GM18519 (cell line): ENCODE measurements around the gene MRPL52.
"Not testable (repeated sequence)": the region's sequence is repeated elsewhere in the genome, so short reads cannot be mapped to it uniquely, and the experiment has no call there.

Source experiments
- ATAC-seq: cut with Tn5 transposase; IDR thresholded peaks from one replicate; pipeline ENCODE4 v1.9.1; 2021; ENCODE audit warnings: mild to moderate bottlenecking, moderate library complexity; ENCODE audit not compliant: unreplicated experiment, low FRiP score

Gene MRPL52

DNA sequence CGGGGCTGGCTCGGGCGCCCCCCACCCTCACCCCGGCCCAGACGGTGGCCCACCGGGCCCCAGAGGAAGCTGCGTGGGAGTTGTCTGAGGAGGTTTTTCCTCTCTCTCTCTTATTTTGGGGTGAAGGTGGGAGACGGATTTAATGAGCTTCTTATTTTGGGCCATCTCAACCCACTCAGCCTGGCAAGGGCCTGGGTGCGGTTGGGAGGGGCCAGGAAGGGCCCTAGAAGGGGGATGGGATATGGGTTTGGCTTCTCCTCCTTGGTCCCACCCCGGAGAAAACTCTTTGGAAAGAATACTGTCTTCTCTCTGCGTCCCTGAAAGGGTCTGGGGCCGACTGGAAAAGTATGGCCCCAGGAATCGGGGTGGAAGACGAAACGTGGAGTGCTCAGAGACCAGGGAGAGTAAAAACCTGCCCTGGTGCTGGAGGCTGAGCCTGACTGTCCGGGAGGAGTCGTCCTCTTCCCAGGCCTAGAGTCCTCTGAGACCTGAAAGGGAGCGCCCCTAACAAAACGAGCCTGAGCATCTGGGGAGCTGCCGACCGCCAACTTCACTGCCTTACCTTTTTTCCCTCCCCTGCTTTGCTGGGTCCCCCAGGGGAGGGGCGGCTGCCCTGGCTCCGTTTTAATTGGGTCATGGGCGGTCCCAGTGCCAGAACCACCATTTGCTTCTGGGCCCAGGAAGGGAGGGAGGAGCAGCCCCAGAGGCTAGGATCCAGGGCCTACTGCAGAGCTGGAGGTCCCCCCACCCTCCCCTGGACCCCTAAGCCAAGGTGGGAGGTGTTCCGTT is 8.3 kb downstream of the MRPL52 start:
- no peak for ATAC-seq

DNA sequence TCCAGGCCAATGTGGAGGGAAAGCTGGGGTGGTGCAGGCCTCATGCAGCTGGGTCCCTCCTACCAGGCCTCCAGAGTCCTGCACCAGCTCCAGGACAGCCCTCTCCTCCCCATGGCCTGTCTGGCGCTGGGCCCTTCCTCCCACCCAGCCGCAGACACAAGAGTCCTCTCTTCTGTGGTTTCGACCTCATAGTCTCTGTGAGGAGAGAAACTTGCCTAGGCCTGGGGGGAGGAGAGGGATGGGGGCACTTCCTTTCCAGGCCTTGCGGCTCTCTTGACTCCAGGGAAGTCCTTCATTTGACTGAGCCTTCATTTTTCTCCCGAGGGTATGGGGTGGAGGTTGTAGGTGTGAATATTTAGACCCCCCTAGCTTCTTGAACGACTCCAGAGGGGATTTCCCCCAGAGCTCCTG is 8.9 kb downstream of the MRPL52 start:
- ATAC-seq: no peak

DNA sequence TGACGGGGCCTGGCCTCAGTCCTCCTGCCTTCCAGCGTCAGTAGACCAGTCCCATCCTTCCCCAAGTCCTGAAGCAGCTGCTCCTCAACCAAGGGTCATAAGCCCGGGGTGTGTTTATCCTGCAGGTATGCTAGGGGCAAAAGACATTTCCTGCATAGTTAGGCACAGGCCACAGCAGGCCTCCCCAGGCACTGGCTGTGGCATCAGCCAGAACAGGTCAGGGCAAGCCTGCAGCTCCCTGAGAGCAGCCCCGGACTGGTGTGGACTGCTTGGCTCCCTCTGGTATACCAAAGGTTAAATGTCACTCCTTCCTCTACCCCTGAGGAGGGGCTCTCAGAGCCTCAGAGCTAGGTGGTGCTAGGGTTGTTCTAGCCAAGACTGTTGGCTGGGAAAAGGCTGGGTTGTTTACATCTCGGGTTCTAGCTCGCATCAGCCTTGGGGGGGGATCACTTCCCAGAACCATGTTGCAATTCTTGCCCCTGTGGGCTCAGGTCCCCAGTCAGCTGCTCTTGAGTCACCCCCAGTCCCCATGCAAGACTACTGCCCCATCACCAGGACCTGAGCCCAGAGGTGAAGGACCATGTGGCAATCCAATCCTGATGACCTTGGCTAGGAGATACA is 9.6 kb downstream of the MRPL52 start:
- no peak for ATAC-seq

DNA sequence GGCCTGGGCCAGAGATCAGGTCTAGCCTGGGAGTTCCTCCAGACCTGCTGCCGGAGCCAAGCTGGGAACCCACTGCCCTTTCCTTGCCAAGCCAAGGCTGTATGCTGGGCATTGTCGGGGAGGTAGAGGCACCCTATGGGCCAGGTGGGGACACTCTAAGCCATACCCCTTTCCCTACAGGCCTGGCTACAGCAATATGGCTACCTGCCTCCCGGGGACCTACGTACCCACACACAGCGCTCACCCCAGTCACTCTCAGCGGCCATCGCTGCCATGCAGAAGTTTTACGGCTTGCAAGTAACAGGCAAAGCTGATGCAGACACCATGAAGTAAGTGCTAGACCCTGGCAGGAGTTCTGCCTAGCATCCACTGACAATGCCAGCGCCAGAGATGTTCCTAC is 11.6 kb downstream of the MRPL52 start:
- no peak for ATAC-seq

DNA sequence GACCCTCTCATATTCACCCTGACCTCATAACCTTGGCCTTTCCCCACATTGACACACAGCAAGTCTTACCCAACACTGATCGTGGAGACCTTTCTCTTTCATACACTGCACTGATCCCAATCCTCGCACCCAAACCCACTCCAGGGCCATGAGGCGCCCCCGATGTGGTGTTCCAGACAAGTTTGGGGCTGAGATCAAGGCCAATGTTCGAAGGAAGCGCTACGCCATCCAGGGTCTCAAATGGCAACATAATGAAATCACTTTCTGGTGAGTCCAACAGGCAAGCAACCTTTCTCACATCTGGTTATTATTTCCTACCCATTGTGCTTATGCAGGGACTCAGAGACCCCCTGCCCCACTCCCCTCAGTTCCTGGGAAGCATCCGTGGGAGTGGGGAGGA is 12.1 kb downstream of the MRPL52 start:
- ATAC-seq: no peak

DNA sequence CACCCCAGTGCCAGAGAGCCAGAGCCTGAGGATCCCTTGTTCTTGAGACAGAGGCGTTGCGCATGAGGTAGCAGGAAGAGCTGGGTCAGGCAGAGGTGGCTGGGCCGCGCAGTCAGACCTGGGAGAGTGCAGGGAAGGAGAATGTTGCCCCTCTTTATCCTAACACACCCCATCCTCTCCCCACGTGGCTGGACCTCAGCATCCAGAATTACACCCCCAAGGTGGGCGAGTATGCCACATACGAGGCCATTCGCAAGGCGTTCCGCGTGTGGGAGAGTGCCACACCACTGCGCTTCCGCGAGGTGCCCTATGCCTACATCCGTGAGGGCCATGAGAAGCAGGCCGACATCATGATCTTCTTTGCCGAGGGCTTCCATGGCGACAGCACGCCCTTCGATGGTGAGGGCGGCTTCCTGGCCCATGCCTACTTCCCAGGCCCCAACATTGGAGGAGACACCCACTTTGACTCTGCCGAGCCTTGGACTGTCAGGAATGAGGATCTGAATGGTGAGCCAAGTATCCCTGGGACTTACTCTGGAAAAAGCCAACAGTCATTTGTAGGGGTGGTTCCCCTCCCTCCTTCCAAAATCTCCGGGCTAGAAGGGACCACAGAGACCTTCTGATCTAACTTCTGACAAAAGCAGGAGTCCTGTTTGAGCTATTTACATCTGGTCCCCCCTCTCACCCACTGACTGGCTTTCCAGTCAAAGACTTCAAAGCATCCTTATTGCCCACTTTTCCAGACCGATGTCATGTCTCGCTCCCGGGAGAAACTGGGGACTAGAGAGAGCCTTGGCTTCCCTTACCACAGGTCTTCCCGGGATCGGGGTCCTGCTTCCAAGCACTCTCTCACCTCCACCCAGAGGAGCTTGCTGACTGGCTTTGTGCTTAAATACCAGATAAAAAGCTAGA is 12.8 kb downstream of the MRPL52 start:
- no peak for ATAC-seq

DNA sequence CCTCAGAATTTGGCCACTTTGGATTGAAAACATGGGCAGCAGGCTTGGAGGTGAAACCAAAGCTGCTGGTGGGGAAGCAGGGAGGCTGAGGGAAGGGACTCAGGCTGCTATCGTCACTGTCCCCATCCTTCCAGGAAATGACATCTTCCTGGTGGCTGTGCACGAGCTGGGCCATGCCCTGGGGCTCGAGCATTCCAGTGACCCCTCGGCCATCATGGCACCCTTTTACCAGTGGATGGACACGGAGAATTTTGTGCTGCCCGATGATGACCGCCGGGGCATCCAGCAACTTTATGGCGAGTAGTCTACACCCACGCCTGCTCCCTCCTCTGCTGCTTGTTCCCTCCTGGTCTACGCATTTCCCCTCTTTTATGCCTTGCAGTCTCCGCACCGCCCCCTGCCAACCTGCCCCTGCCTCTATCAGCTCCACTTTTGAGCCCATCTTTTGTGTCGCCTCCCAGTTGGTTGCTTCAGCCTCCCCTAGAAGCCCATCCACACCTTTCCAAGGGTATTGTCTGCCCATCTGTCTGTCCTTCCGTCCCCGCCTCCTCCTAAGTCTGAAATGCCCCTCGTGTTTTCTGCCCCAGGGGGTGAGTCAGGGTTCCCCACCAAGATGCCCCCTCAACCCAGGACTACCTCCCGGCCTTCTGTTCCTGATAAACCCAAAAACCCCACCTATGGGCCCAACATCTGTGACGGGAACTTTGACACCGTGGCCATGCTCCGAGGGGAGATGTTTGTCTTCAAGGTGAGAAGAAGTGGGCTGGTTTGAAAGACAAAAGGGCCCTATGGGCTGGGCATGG is 13.6 kb downstream of the MRPL52 start:
- ATAC-seq: no peak

DNA sequence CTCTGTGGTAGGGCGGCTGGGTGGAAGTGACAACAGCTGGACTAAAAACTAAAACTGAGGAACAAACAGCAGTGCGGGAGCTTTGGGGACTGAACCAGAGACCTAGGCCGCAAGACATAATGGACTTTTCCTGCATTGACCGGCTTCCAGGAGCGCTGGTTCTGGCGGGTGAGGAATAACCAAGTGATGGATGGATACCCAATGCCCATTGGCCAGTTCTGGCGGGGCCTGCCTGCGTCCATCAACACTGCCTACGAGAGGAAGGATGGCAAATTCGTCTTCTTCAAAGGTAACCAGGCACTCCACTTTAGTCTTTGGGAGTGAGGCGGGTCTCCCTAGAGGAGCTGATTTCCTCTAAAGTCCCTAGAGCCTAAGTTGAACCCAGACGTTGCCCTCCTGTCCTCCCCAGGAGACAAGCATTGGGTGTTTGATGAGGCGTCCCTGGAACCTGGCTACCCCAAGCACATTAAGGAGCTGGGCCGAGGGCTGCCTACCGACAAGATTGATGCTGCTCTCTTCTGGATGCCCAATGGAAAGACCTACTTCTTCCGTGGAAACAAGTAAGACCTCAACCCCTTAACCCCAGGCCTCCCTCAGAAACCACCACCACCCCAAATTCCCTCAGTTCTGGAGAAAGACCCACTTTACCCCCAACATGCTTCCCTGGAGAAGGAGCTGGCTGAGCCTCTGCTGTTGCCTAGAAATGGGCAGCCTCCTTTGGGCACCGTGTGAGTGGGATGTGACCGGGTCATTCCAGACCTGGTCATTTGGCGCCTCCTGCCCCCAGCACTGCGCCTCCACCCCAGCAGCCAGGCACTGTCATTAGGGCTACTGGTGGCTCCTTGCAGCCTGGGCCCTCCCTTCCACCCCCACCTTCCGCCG is 14.8 kb downstream of the MRPL52 start:
- ATAC-seq: no peak

DNA sequence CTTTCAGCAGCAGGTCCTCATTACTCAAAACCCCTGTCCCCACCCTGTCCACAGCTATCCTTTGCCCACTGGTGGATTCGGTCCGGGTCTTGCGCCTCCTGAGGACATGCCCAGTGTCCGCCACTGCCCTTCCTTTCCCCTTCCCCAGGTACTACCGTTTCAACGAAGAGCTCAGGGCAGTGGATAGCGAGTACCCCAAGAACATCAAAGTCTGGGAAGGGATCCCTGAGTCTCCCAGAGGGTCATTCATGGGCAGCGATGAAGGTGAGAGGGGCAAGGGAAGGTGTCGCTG is 15.4 kb downstream of the MRPL52 start:
- ATAC-seq: no peak

DNA sequence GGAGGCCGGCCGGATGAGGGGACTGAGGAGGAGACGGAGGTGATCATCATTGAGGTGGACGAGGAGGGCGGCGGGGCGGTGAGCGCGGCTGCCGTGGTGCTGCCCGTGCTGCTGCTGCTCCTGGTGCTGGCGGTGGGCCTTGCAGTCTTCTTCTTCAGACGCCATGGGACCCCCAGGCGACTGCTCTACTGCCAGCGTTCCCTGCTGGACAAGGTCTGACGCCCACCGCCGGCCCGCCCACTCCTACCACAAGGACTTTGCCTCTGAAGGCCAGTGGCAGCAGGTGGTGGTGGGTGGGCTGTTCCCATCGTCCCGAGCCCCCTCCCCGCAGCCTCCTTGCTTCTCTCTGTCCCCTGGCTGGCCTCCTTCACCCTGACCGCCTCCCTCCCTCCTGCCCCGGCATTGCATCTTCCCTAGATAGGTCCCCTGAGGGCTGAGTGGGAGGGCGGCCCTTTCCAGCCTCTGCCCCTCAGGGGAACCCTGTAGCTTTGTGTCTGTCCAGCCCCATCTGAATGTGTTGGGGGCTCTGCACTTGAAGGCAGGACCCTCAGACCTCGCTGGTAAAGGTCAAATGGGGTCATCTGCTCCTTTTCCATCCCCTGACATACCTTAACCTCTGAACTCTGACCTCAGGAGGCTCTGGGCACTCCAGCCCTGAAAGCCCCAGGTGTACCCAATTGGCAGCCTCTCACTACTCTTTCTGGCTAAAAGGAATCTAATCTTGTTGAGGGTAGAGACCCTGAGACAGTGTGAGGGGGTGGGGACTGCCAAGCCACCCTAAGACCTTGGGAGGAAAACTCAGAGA is 16.3 kb downstream of the MRPL52 start:
- ATAC-seq: no peak

DNA sequence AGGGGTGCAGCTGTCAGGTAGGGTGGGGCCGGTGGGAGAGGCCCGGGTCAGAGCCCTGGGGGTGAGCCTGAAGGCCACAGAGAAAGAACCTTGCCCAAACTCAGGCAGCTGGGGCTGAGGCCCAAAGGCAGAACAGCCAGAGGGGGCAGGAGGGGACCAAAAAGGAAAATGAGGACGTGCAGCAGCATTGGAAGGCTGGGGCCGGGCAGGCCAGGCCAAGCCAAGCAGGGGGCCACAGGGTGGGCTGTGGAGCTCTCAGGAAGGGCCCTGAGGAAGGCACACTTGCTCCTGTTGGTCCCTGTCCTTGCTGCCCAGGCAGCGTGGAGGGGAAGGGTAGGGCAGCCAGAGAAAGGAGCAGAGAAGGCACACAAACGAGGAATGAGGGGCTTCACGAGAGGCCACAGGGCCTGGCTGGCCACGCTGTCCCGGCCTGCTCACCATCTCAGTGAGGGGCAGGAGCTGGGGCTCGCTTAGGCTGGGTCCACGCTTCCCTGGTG is 17.2 kb downstream of the MRPL52 start:
- ATAC-seq: no peak

DNA sequence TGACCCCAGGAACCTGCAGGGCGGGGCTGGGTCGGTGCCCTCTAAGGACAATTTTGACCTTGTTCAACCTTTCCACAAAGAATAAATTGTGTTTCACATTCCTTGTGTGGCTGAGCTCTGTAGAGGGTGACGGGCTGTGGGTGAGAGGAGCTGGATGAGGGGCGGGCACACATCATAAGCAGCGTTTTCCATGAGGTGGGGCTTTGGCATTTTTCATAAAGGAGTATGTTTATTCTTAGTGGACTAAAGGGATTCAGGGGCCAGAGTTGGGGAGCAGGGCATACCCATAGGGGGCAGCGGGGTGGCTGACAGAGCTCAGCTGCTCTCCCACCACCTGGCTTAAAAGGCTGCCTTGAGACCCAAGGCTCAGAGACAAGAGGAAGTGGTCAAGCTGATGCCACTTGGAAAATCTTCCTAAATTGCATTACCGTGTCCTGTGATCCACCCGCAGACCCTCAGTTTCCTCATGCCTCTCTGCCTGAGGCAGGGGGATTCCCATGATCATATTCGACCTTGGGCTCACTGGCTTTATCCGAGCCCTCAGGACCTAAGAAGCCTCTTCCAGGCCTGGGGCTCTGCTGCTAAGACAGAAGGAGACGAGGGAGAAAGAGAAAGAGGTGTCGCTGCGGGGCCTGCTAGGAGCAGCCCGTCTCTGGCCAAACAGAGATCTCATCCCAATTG is 18.1 kb downstream of the MRPL52 start:
- no peak for ATAC-seq

DNA sequence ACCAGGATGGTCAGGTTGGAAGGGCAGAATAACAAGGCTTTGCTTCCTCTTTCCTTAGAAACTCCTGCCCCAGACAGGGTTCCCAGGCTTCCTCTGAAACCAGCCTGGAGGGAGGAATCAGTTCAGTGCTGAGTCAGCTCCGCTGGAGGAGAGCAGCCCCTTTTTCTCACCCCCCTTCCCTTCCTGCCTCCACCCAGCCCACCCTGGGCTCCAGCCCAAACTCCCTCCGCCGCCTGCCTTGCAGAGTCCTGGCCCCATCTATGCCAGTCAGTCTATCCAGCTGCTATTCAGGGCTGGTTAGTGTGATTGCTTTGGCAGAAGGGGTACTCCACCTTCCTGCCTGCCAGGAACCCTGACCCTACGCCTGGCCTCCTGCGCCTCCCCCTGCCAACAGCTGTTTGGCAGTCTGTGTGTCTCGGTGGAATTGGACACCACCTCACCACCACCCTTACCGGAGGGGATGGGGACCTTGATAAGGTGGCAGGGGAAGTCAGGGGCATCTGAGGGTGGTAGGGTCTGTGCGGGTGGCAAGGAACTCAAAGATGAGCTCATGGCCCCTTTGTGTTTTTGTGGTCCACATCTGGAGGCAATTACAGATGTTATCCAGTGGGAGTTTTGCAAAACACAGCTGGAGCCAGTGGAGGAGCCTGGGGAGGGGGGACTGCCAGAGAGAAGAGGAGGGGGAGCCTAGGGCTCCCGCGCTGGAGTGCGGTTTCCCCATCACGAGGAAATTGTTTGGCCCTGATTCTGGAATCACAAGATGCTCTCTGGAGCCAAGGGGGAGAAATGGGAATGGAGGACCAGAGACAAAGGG is 18.9 kb downstream of the MRPL52 start:
- ATAC-seq: no peak

DNA sequence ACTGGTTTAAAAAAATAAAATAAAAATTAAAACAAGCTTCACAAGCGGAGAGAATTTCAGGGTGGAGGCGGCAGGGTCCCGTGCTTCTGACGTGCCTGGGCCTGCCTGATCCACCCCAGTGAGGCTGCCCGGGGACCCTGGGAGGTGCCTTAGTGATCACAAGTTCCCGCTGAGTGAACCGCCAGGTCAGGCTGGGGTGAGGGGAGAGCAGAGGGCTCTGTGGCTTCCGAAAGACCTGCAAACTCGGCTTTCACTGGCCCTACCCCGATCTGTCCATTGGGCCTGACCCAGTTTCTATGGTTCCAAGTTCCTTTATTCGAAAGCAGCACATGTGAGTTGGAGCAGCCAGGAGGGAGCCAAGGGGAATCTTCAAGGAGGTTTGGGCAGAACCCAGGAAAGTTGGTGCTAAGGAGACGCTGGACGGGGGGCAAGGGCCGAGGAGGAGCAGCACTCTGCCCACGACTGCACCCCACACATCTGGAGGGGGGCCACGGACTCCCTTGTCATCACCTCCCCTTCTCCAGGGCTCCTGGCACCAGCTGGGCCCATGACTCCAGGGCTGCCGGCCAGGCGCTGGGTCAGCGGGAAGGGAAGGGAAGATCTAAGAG is 19.6 kb downstream of the MRPL52 start:
- ATAC-seq: no peak

DNA sequence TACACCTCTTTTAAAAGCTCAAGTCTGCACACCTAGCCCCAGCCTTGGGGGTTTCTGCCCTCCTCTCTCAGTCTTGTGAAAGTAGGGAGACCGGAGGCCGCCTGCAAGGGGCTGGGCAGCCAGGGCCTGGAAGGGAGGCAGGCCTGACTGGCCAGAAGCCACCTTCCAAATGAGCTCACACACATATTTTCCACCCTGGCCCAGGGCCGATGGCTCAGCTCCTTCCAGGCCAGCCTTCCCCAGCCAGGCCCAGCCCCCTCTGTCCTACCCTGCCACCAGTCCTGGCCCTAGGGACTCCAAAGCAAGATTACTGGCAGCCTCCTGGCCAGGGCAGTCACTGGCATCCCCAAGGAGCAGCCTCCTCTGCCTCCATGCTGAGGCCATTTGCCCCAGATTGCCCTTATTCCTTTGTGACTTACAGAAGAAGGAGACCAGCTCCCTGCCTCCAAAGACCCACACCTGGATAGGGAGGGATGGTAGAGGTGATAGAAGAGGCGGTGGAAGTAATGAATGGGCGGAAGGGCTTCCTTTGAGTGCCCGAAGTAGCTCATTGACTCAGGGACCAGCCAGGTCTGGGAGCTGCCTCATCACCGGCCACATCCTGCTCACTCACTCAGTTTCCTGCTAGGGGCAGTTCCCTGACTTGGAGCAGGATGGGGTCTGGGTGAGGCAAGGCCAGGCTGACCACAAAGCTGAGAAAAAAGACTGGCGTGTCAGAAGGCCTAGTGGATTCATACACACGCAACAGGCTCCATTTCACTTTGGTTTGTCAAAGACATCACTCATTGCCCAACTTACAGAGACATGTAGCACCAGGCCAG is 21.5 kb downstream of the MRPL52 start:
- no peak for ATAC-seq

DNA sequence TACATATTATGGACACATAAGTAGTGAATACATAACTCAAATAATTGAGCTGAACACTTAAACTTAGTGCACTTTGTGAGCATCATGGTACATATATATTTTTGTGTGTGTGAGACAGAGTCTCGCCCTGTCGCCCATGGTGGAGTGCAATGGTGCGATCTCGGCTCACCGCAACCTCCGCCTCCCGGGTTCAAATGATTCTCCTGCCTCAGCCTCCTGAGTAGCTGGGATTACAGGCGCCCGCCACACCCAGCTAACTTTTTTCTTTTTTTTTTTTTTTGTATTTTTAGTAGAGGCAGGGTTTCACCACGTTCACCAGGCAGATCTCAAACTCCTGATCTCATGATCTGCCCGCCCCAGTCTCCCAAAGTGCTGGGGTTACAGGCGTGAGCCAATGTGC is 22.5 kb downstream of the MRPL52 start:
- ATAC-seq: not testable (repeated sequence)
